Measurements from ENCODE around the gene MAP2K6.

DNA sequence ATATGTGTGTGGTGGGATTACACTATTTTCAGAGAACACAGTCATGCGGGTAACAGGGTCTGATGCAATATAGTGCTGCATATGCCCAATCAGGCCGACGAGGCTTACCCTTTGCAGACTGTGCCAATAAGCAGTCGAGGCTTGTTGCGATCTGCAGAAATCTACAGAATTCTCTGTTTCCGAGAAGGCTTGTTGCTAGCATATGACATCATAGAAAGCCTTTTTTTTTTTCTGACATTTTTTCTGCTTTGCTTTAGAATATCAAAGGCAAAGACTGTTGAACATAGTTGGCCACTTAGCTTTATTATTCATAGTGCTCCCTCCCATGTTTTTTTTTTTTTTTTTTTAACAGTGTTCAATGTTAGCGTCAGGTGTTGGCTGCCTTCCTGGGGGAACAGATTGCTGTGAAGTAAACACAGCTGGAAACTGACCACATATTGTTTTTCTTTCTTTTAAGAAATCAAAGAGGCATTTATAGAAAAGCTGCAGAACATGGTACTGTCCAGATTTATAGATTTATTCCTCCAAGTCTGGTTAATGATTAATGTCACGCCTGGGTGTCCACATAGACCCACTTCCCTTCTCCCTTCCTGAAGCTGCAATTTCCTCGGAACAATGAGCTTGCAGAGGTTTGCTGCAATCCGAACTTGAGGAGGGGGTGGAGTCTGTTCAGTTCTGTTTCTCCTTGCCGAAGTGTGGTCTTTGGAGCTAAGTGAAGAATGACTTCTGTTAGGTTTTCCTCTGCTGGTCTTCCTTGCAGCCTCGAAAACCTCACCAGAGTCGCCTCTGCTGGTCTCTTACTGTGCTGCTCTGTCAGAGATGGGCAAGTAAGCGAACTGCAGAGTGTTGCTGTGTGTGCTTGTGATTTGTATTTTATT, 87.3 kb downstream of the MAP2K6 start:
- TF ChIP-seq POLR2AphosphoS5 (IDR thresholded peaks at IDR 0.05) (no peak), CTCF (IDR thresholded peaks at IDR 0.05) (no peak), POLR2A (IDR thresholded peaks at IDR 0.05) (no peak)
